GM04503 (cell line): ENCODE data around the gene HES2.
"Not testable (repeated sequence)": the region's sequence is repeated elsewhere in the genome, so short reads cannot be mapped to it uniquely, and the experiment has no call there.

Experiments
- DNase-seq: peaks from one replicate; pipeline ENCODE4 v3.0.0-alpha.2; 2012; ENCODE audit warnings: low read depth

HES2 gene

GRCh38 chr1:6389971-6390370, 29.7 kb downstream of the HES2 start:
- no peak for DNase-seq

GRCh38 chr1:6386371-6386949, 33.3 kb downstream of the HES2 start:
- no peak for DNase-seq

GRCh38 chr1:6385488-6386191, 34.1 kb downstream of the HES2 start:
- DNase-seq: no peak

GRCh38 chr1:6384962-6385361, 34.8 kb downstream of the HES2 start:
- DNase-seq: no peak

- DNase-seq: no peak
Measured at GRCh38 chr1:6384135-6384534, 35.6 kb downstream of the HES2 start.

- no peak for DNase-seq
Measured at GRCh38 chr1:6380037-6380436, 39.7 kb downstream of the HES2 start.

- DNase-seq: no peak
Measured at GRCh38 chr1:6378096-6378746, 41.5 kb downstream of the HES2 start.

- DNase-seq: no peak
Measured at GRCh38 chr1:6373961-6374720, 45.6 kb downstream of the HES2 start.

GRCh38 chr1:6372236-6372635, 47.5 kb downstream of the HES2 start:
- not testable (repeated sequence) for DNase-seq

- no peak for DNase-seq
Measured at GRCh38 chr1:6370006-6370405, 49.7 kb downstream of the HES2 start.

- DNase-seq: no peak
Measured at GRCh38 chr1:6367381-6368012, 52.2 kb downstream of the HES2 start.

- no peak for DNase-seq
Measured at GRCh38 chr1:6365047-6365446, 54.7 kb downstream of the HES2 start.

GRCh38 chr1:6363085-6363884, 56.4 kb downstream of the HES2 start:
- not testable (repeated sequence) for DNase-seq
